Spinal cord (tissue), 10 donors: Measurements from ENCODE around the gene ZCCHC4. TPM values are rescaled to one million over a fixed set of nuclear protein-coding genes. Genes with fewer than 3 reads are reported as not detected.

Experiments
- DNase-seq, 6 donors: peaks; one replicate each; pipeline versions ENCODE4 v3.0.0 to v3.0.0-alpha.2; 2013 to 2015; ENCODE audit warnings: low spot score in 6 of 6, low read depth in 4 of 6
- H3K27ac ChIP-seq: one replicate; pipeline ENCODE4 v1.5.1; 2013; ENCODE audit warnings: low read depth, low read length, control low read depth
- H3K27me3 ChIP-seq: one replicate; pipeline ENCODE4 v1.6.1; 2013; ENCODE audit warnings: low read length; ENCODE audit not compliant: control insufficient read depth, insufficient read depth
- H3K36me3 ChIP-seq: one replicate; pipeline ENCODE4 v1.6.1; 2013; ENCODE audit warnings: low read length; ENCODE audit not compliant: control insufficient read depth, insufficient read depth
- H3K4me1 ChIP-seq: one replicate; pipeline ENCODE4 v1.6.1; 2013; ENCODE audit warnings: low read length; ENCODE audit not compliant: control insufficient read depth, insufficient read depth
- H3K4me3 ChIP-seq: one replicate; pipeline ENCODE4 v1.5.1; 2013; ENCODE audit warnings: low read depth, low read length, control low read depth
- H3K9me3 ChIP-seq: one replicate; pipeline ENCODE4 v1.6.1; 2013; ENCODE audit warnings: low read length; ENCODE audit not compliant: control insufficient read depth, insufficient read depth
- WGBS: methylation state at CpG from one replicate; pipeline ENCODE4 v1.1.5; 2013; ENCODE audit warnings: missing lambda C conversion rate; ENCODE audit not compliant: insufficient coverage; 5-methylcytosine and 5-hydroxymethylcytosine counted together
- polyA plus RNA-seq, 2 donors: library from polyadenylated mRNA; unstranded; fragments of 120-200 nt; gene quantifications; one replicate each; pipeline ENCODE4 v1.2.1, GENCODE V29; 2013; ENCODE audit not compliant: insufficient read length in 2 of 2
- total RNA-seq, 2 donors: library from RNA; depleted of rRNA in 1 of 2; stranded (reverse); fragments of 120-200 nt in 1 of 2; fragments of >200 nt in 1 of 2; gene quantifications; one replicate each; pipeline versions ENCODE4 v1.2.3 to v1.2.4, GENCODE V29; 2013 to 2014
- donor health status: healthy.

Gene ZCCHC4
- total and polyA plus RNA-seq, 4 donors: 9.2 to 17.9 (median 11.8) TPM

- H3K36me3 ChIP-seq: peaks cover 32% of the 10 kb centered on the region
- no peak overlapping the region for H3K27ac ChIP-seq
- H3K27me3 ChIP-seq: no peaks in the 10 kb centered on the region
- WGBS: 97% methylated on average over 3 of the region's 3 CpGs
- H3K4me1 ChIP-seq: no peaks in the 10 kb centered on the region
- no peak for DNase-seq
- H3K4me3 ChIP-seq: no peak overlapping the region
- no peaks in the 10 kb centered on the region for H3K9me3 ChIP-seq
These were observed 84.7 kb downstream of the ZCCHC4 start for GRCh38 chr4:25397305-25397704.

GRCh38 chr4:25399510-25399909, 86.9 kb downstream of the ZCCHC4 start:
- no peaks in the 10 kb centered on the region for H3K27me3 ChIP-seq
- WGBS: 96% methylated on average over 2 of the region's 4 CpGs
- no peaks in the 10 kb centered on the region for H3K9me3 ChIP-seq
- H3K4me3 ChIP-seq: no peak overlapping the region
- H3K27ac ChIP-seq: no peak overlapping the region
- peaks cover 25% of the 10 kb centered on the region for H3K36me3 ChIP-seq
- H3K4me1 ChIP-seq: no peaks in the 10 kb centered on the region
- DNase-seq: no peak

- Histone ChIP-seq H3K27ac (no peak overlapping the region), H3K4me1 (no peaks in the 10 kb centered on the region), H3K4me3 (no peak overlapping the region), H3K36me3 (peaks cover 23% of the 10 kb centered on the region), H3K27me3 (no peaks in the 10 kb centered on the region), H3K9me3 (no peaks in the 10 kb centered on the region)
- DNase-seq: no peak
- WGBS: no CpG with 5 or more reads among the region's 3 CpGs
These were observed 88.5 kb downstream of the ZCCHC4 start for GRCh38 chr4:25401066-25401465.

- peaks cover 16% of the 10 kb centered on the region for H3K36me3 ChIP-seq
- no CpG with 5 or more reads among the region's 1 CpG for WGBS
- no peak for DNase-seq
- no peaks in the 10 kb centered on the region for H3K27me3 ChIP-seq
- no peaks in the 10 kb centered on the region for H3K9me3 ChIP-seq
- H3K4me1 ChIP-seq: no peaks in the 10 kb centered on the region
- H3K27ac ChIP-seq: no peak overlapping the region
- no peak overlapping the region for H3K4me3 ChIP-seq
These were observed 89.9 kb downstream of the ZCCHC4 start for GRCh38 chr4:25402521-25402920.

GRCh38 chr4:25403699-25404098, 91.1 kb downstream of the ZCCHC4 start:
- H3K36me3 ChIP-seq: peaks cover 19% of the 10 kb centered on the region
- H3K27ac ChIP-seq: no peak overlapping the region
- DNase-seq: no peak
- H3K9me3 ChIP-seq: no peaks in the 10 kb centered on the region
- no peaks in the 10 kb centered on the region for H3K27me3 ChIP-seq
- H3K4me1 ChIP-seq: no peaks in the 10 kb centered on the region
- no peak overlapping the region for H3K4me3 ChIP-seq

GRCh38 chr4:25405453-25405852, 92.9 kb downstream of the ZCCHC4 start:
- H3K36me3 ChIP-seq: peaks cover 12% of the 10 kb centered on the region

GRCh38 chr4:25406081-25406692, 93.6 kb downstream of the ZCCHC4 start:
- 82% methylated on average over 2 of the region's 5 CpGs for WGBS
- H3K9me3 ChIP-seq: no peaks in the 10 kb centered on the region
- H3K27ac ChIP-seq: no peak overlapping the region
- H3K4me1 ChIP-seq: no peaks in the 10 kb centered on the region
- no peak overlapping the region for H3K4me3 ChIP-seq
- peaks cover 9% of the 10 kb centered on the region for H3K36me3 ChIP-seq
- no peak for DNase-seq
- H3K27me3 ChIP-seq: no peaks in the 10 kb centered on the region

More at GRCh38 chr4:25405453-25405852, 92.9 kb downstream of the ZCCHC4 start:
- Histone ChIP-seq H3K27me3 (no peaks in the 10 kb centered on the region), H3K9me3 (no peaks in the 10 kb centered on the region), H3K4me1 (no peaks in the 10 kb centered on the region), H3K27ac (no peak overlapping the region), H3K4me3 (no peak overlapping the region)
- 88% methylated on average over 1 of the region's 2 CpGs for WGBS
- no peak for DNase-seq

- Histone ChIP-seq H3K4me1 (no peaks in the 10 kb centered on the region), H3K36me3 (peaks cover 8% of the 10 kb centered on the region), H3K27me3 (no peaks in the 10 kb centered on the region), H3K4me3 (no peak overlapping the region), H3K27ac (no peak overlapping the region), H3K9me3 (no peaks in the 10 kb centered on the region)
- DNase-seq: no peak
- 100% methylated on average over 2 of the region's 4 CpGs for WGBS
These were observed 98.4 kb downstream of the ZCCHC4 start for GRCh38 chr4:25410820-25411529.

GRCh38 chr4:25413261-25413660, 100.7 kb downstream of the ZCCHC4 start:
- DNase-seq: no peak
- peaks cover 8% of the 10 kb centered on the region for H3K36me3 ChIP-seq
- WGBS: 70% methylated on average over 2 of the region's 3 CpGs

GRCh38 chr4:25417014-25417413, 104.4 kb downstream of the ZCCHC4 start:
- H3K36me3 ChIP-seq: peaks cover 8% of the 10 kb centered on the region
- H3K4me3 ChIP-seq: no peak overlapping the region
- no peaks in the 10 kb centered on the region for H3K4me1 ChIP-seq
- 100% methylated on average over 1 of the region's 2 CpGs for WGBS
- DNase-seq: no peak
- H3K27me3 ChIP-seq: no peaks in the 10 kb centered on the region
- no peak overlapping the region for H3K27ac ChIP-seq
- no peaks in the 10 kb centered on the region for H3K9me3 ChIP-seq

More at GRCh38 chr4:25413261-25413660, 100.7 kb downstream of the ZCCHC4 start:
- H3K4me1 ChIP-seq: no peaks in the 10 kb centered on the region
- H3K27ac ChIP-seq: no peak overlapping the region
- H3K27me3 ChIP-seq: no peaks in the 10 kb centered on the region
- H3K4me3 ChIP-seq: no peak overlapping the region
- H3K9me3 ChIP-seq: no peaks in the 10 kb centered on the region
